ENCODE measurements around the gene JAG1.

Gene JAG1

DNA sequence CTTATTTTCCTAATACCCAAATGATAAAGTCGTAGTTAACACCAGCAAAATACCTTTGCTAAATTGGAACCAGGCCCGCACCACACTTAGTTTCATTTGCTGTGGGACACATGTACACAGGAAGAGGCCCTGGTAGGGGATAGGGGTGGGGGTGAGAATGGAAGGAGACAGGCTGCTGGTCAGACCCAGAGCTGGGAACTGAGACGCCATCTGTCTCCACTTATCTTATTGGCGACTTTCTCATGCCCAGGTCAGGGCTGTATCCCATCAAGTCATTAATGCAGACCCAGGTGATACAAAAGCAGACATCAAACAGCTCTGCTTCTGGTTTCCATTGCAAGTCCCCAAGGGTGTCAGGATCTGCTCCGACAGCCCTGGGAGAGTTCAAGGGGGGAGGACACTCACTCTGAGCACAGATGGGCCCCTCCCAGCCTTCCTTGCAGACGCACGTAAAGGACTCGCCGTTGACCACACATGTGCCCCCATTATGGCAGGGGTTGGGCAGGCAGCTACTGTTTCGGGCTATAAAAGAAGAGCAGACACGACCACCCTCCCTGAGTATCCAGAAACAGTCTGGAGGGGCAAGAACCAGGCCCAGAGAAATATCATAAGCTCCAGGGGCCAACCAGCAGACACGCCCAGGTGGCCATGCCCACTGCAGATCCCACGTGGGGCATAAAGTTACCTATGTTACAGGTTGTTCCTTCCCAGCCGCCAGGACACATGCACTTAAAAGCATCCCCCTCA is 29.2 kb downstream of the JAG1 start:
- DNase-seq (ENCODE audit: low read depth) = no peak

GRCh38 chr20:10643560-10643873 is 30.3 kb downstream of the JAG1 start:
- DNase-seq (ENCODE audit: low read depth) = no peak
- no peak overlapping the region for H3K4me3 ChIP-seq (replicated peaks; ENCODE audit: low read depth, low read length)

More for the DNA sequence above, 29.2 kb downstream of the JAG1 start:
- no peak overlapping the region for H3K4me3 ChIP-seq (replicated peaks; ENCODE audit: low read depth, low read length)
- no peak for TF ChIP-seq CTCF (IDR thresholded peaks at IDR 0.05; ENCODE audit: low read length, missing control alignments)

DNA sequence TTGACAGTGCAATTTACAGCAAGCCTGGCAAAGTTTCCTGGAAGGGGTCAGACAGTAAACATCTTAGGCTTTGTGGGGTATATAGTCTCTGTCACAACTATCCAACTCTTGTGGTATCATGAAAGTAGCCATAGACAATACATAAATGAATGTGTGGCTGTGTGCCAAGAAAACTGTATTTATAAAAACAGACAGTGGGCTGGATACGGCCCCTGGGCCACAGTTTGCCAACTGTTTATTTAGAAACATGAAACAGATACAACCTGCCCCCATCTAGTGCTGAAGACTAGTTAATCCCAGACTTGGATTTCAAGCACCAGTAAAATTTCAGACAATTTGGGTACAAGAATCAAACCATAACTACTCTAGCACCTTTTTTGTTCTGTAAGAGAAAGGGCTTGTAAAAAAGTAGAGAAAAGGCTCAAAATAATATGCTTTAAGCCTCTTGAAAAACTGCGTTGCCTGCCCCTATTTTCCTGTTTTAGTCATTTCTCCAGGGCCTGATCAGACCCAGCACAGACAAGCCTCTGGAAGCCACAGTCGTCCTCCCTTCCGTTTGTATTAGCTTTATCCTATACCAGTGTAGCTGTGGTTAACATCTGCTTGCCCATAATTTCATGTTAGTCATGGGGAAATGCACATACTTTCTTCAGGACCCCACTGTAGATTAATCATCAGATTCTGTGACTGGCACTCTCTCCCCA is 30.8 kb downstream of the JAG1 start:
- DNase-seq (ENCODE audit: low read depth) = no peak
- TF ChIP-seq CTCF (IDR thresholded peaks at IDR 0.05; ENCODE audit: low read length, missing control alignments) = no peak
- H3K4me3 ChIP-seq (replicated peaks; ENCODE audit: low read depth, low read length) = no peak overlapping the region

More at GRCh38 chr20:10643560-10643873, 30.3 kb downstream of the JAG1 start:
- no peak for TF ChIP-seq CTCF (IDR thresholded peaks at IDR 0.05; ENCODE audit: low read length, missing control alignments)

DNA sequence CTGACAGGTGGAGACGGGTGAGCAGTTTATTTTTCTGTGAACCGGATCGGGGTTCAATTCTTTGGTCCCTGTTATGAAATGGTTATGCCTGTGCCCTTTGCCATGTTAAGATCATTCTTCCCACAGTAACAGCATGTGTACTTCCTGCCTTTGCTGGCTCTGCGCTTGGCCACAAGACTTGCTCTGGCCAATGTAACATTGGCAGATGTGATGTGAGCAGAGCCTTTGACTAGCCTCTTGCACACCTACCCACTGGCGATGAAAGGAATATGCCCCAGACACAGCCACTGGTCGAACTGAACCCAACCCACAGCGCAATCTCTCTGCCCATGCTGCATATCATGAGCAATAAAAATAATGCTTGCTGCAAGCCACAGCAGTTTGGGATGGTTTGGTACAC is 31.9 kb downstream of the JAG1 start:
- DNase-seq (ENCODE audit: low read depth) = no peak
- no peak overlapping the region for H3K4me3 ChIP-seq (replicated peaks; ENCODE audit: low read depth, low read length)
- TF ChIP-seq CTCF (IDR thresholded peaks at IDR 0.05; ENCODE audit: low read length, missing control alignments) = no peak

DNA sequence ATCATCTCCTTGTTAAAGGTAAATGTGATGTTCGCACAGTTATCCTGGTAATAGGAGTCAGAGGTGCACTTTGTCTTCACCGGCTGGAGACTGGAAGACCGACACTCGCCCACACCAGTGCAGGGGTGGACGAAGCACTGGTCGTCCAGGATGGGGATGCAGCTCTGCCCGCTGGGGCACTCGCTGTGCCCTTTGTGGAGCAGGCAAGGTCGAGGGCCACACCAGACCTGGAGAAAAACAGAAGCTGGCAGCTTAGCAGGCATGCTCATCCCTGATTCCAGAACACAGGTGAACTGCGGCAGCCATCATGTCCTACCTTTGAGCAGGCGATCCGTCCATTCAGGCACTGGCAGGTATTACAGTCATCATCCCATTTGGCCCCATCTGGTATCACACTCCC is 32.3 kb downstream of the JAG1 start:
- H3K4me3 ChIP-seq (replicated peaks; ENCODE audit: low read depth, low read length) = no peak overlapping the region
- no peak for DNase-seq (ENCODE audit: low read depth)
- no peak for TF ChIP-seq CTCF (IDR thresholded peaks at IDR 0.05; ENCODE audit: low read length, missing control alignments)

- no peak overlapping the region for H3K4me3 ChIP-seq (replicated peaks; ENCODE audit: low read depth, low read length)
- DNase-seq (ENCODE audit: low read depth) = no peak
- no peak for TF ChIP-seq CTCF (IDR thresholded peaks at IDR 0.05; ENCODE audit: low read length, missing control alignments)
These were observed 32.9 kb downstream of the JAG1 start for GRCh38 chr20:10640897-10641296.
